C4-2B (cell line): ENCODE data around the gene TFDP2.

Experiments
- H3K27ac ChIP-seq: fragments of 450-650 bp; 2 replicates; pipeline ENCODE4 v1.5.1; 2017
- CTCF ChIP-seq: fragments of 450-650 bp; conservative IDR thresholded peaks from 2 replicates; pipeline ENCODE4 v1.5.1; 2017; ENCODE audit warnings: mild to moderate bottlenecking
- ZFX ChIP-seq: fragments of 450-650 bp; IDR thresholded peaks from 2 replicates; pipeline ENCODE4 v1.6.1; 2017

Gene TFDP2

GRCh38 chr3:141971571-141971970, 177.8 kb downstream of the TFDP2 start:
- TF ChIP-seq ZFX (no peak), CTCF (no peak)
- no peak overlapping the region for H3K27ac ChIP-seq

DNA sequence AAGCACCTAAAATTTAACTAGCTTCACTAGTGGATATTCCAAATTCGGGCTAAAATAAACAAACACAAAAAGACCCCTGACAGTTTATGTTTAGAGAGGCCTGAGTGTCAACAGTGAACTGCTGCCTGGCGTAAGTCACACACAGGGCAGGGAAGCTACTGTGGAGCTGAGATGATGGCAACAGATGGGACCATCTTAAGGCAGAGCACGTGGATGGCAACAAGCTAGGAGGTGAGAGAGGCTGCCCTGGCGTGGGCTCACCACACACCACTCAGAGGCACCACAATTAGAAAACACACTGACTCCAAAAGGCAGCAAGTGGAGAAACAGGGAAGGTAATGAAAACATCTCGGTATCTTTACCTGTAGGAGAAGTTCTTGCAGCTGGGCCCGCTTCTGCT, 179.6 kb downstream of the TFDP2 start:
- TF ChIP-seq CTCF = no peak
- no peak overlapping the region for H3K27ac ChIP-seq

GRCh38 chr3:141965471-141965870, 183.9 kb downstream of the TFDP2 start:
- no peak overlapping the region for H3K27ac ChIP-seq
- TF ChIP-seq ZFX (no peak), CTCF (no peak)

GRCh38 chr3:141963301-141963700, 186.0 kb downstream of the TFDP2 start:
- no peak for TF ChIP-seq ZFX
- TF ChIP-seq CTCF = no peak
- H3K27ac ChIP-seq = no peak overlapping the region

DNA sequence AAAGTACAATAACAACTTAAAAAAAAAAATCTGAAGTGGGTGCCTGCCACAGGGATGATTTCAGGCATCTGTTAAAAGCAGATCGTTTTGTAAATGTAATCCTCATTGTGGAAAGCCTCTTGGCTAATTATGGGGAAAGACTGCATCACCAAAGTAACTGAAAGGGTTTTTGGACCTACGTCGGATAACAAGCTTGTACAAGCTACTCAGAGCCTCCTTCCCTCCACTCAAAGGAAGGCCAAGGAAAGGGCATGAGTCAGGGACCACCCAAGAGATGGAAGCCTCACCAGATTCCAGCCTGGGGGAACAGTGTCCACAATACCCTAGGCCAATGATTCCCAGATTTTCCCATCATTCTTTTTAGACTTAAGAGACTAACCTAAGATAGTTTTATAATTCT, 188.6 kb downstream of the TFDP2 start:
- no peak for TF ChIP-seq ZFX
- TF ChIP-seq CTCF = no peak
- H3K27ac ChIP-seq = no peak overlapping the region

DNA sequence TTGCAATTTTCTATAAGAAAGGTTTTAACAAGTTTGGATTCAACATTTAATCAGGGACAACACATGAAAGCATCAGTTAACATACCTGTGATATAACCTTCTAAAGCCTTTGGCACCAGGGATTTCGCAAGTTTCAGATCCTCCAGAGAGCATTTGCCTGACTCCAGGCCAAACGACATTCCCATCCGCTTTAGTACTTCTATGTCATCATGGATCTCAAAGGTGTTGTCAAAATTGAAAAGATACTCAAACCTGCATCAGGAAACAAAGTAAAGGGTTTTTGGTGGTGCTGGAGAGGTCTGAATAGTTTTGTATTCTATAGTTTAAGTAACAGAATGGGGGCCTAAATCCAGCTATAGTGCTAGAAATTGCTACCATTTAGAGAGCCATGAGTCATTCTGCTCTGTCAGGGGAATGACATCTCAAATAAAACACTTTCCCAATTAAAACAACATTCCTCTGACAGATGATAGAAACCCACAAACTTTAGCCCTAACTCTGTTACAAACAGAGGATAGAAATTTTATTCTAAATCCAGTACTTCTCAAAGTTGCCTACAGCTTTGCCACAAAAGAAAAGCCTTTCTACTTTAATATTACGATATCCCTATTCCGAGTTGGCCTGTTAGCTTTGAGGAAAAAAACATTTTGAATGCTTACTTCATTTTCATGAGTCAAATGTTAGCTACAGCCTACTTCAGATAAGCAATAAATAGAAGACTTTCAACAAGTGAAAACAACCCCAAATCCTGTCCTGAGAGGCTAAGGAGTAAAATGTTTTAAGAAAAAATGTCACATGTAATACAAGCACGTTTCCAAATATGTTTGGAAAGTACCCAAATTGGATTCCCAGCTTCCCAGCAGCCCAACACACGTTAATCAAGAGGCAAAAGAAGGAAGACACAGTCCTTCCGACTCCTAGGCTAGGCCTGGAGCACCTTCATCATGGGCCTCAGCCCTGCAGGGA, 189.5 kb downstream of the TFDP2 start:
- TF ChIP-seq CTCF (no peak), ZFX (no peak)
- H3K27ac ChIP-seq = no peak overlapping the region

DNA sequence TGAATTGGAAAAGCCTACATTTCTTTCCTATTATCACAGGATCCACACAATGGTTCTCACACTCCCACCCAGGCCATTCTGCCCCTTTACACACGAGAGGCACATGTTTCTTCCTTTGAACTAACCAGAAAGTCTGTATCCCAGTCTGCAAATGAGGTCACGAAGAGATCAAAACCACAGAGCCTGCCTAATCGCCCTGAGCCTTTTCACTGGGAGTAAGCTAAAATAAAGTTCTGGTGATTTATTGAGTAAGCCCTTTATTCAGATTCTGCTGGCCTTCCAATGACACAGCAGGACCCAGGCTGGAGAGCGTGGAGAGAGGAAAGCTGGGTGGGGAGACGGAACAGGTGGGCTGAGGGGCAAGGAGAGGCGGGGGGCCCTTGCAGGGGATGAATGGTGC, 194.2 kb downstream of the TFDP2 start:
- no peak overlapping the region for H3K27ac ChIP-seq
- TF ChIP-seq ZFX (no peak), CTCF (no peak)
